ENCODE results near the gene SLC43A1. TPM values are rescaled to one million over a fixed set of nuclear protein-coding genes. Genes with fewer than 3 reads are reported as not detected.
A peak's percentile ranks its signal among the peaks of the same experiment; 100 is the strongest.

The SLC43A1 gene
- polyA plus RNA-seq, 1 of the 3 experiments (the other 2 are of a cell fraction): 4.4 TPM

GRCh38 chr11:57483562-57483918 is 32.0 kb downstream of the SLC43A1 start (continued):
- TF ChIP-seq TAF1 (IDR thresholded peaks at IDR 0.05; ENCODE audit: borderline replicate concordance, low read depth, low read length) (no peak), IRF3 (IDR thresholded peaks at IDR 0.05; ENCODE audit: low read depth, low read length) (no peak)

- TF ChIP-seq TAF1 (IDR thresholded peaks at IDR 0.05; ENCODE audit: borderline replicate concordance, low read depth, low read length) (no peak), JUND (IDR thresholded peaks at IDR 0.05) (no peak), ELF1 (IDR thresholded peaks at IDR 0.05) (no peak), MXI1 (IDR thresholded peaks at IDR 0.05; ENCODE audit: low read depth, low read length) (peak; percentile 90), RAD21 (IDR thresholded peaks at IDR 0.05; ENCODE audit: low read length) (peak; percentile 53), MAX (IDR thresholded peaks at IDR 0.05; ENCODE audit: low read depth) (peak; percentile 84), USF1 (IDR thresholded peaks at IDR 0.05; ENCODE audit: borderline replicate concordance, low read depth) (0 out of 2 replicates have a peak, but pooled peaks have one; percentile 35), SMC3 (IDR thresholded peaks at IDR 0.05; ENCODE audit: low read depth, low read length) (peak; percentile 66), CTCF (IDR thresholded peaks at IDR 0.05) (peak; percentile 72), POLR2AphosphoS5 (IDR thresholded peaks at IDR 0.05; ENCODE audit: low read depth, low read length) (no peak)
- H3K36me3 ChIP-seq (replicated peaks in 1 of 2; ENCODE audit: control insufficient read depth in 1 of 2, insufficient read depth in 2 of 2, low read length in 1 of 2): no peaks in the 10 kb centered on the region
- H2AFZ ChIP-seq (ENCODE audit: low read depth): peak overlapping the region; percentile 63; the same call in 1 of the 2 replicates
- H3K27ac ChIP-seq (ENCODE audit: low read depth in 2 of 2, low read length in 1 of 2): no peak overlapping the region
- H3K79me2 ChIP-seq (ENCODE audit: insufficient read depth): no peaks in the 10 kb centered on the region
- peaks cover 26% of the 10 kb centered on the region for H3K27me3 ChIP-seq (ENCODE audit: insufficient read depth)
- H3F3A ChIP-seq (replicated peaks; ENCODE audit: insufficient read depth): no peaks in the 10 kb centered on the region
- no peaks in the 10 kb centered on the region for H3K9me2 ChIP-seq
- ChIA-PET POLR2A (no interaction called here), CTCF (interaction anchor here (0.6 to 27.2 kb wide), 28 partner anchors 10 to 161 kb away, joined by 3 to 517 read pairs (median 4); partner anchors contain the start of genes RTN4RL2, SLC43A1, SLC43A3 and TIMM10)
- H3K9me3 ChIP-seq: no peaks in the 10 kb centered on the region
- H3K9ac ChIP-seq: no peak overlapping the region
- whole genome bisulfite sequencing (ENCODE audit: low lambda C conversion rate): 10% methylated on average over 22 of the region's 52 CpGs
- no peaks in the 10 kb centered on the region for H4K20me1 ChIP-seq (ENCODE audit: insufficient read depth)
- peaks cover 4 to 8% of the 10 kb centered on the region in 2 experiments; a peak in 2 of 4 replicates for H3K4me1 ChIP-seq (ENCODE audit: control insufficient read depth in 1 of 2, insufficient read depth in 2 of 2, low read depth in 1 of 2, low read length in 1 of 2)
- H3K4me2 ChIP-seq: peak overlapping the region; percentile 95
- H3K4me3 ChIP-seq (ENCODE audit: low read depth in 2 of 2, low read length in 1 of 2): peak overlapping the region; percentile 49 to 55
- peak; percentile 96 for DNase-seq
These were observed 32.5 kb downstream of the SLC43A1 start for GRCh38 chr11:57482782-57483561.

Data from SK-N-SH (cell line).